Activated B cell treated with CpG ODN at 0.5 μM for 24 hours (primary cell): ENCODE results near the gene CDCA4. TPM values are rescaled to one million over a fixed set of nuclear protein-coding genes. Genes with fewer than 3 reads are reported as not detected.

Experiments used
- ATAC-seq: fragments of 200-7000 bp; cut with Tn5 transposase; one replicate; pipeline ENCODE4 v1.10.0; 2021; ENCODE audit warnings: low read depth, mild to moderate bottlenecking, moderate library complexity
- CTCF ChIA-PET: fragments of 350-600 bp; sonication (Branson Sonifier 250); formaldehyde crosslinking; loops from one replicate; lab custom pipeline; 2021; ENCODE audit warnings: antibody characterized with exemption; lab: Charles Lee
- POLR2A ChIA-PET: fragments of 350-600 bp; sonication (Branson Sonifier 250); formaldehyde crosslinking; loops from one replicate; lab custom pipeline; 2021; ENCODE audit warnings: antibody characterized with exemption; lab: Charles Lee
- DNase-seq: peaks from one replicate; pipeline ENCODE4 v3.0.0; 2022
- H3K27ac Mint-ChIP-seq: one replicate; pipeline ENCODE4 v1.8.0; 2020; ENCODE audit warnings: mixed read lengths
- H3K27me3 Mint-ChIP-seq: one replicate; pipeline ENCODE4 v1.8.0; 2021; ENCODE audit warnings: mixed read lengths
- H3K36me3 Mint-ChIP-seq: one replicate; pipeline ENCODE4 v1.8.0; 2021; ENCODE audit warnings: low read depth, mixed read lengths
- H3K4me1 Mint-ChIP-seq: one replicate; pipeline ENCODE4 v1.8.0; 2021; ENCODE audit warnings: mixed read lengths
- H3K4me3 Mint-ChIP-seq: one replicate; pipeline ENCODE4 v1.8.0; 2020; ENCODE audit warnings: mild to moderate bottlenecking, mixed read lengths
- H3K9me3 Mint-ChIP-seq: one replicate; pipeline ENCODE4 v1.8.0; 2020; ENCODE audit warnings: mixed read lengths
- intact Hi-C: fragments of 100-400 bp; cut with micrococcal nuclease; formaldehyde crosslinking; loops from one replicate; pipeline ENCODE4 v1.15.1; 2024
- total RNA-seq: library from RNA; stranded (reverse); gene quantifications from 2 replicates; pipeline ENCODE4 v1.2.3, GENCODE V29; 2022
- TF ChIP-seq, protein P1 (sequence below): fragments of 200-600 bp; IDR thresholded peaks from one replicate; pipeline ENCODE4 v1.8.0; 2022; ENCODE audit warnings: antibody characterized with exemption, mild to moderate bottlenecking

CDCA4 gene
- total RNA-seq, 1 donor from 2014 or later: 13.6 TPM

DNA sequence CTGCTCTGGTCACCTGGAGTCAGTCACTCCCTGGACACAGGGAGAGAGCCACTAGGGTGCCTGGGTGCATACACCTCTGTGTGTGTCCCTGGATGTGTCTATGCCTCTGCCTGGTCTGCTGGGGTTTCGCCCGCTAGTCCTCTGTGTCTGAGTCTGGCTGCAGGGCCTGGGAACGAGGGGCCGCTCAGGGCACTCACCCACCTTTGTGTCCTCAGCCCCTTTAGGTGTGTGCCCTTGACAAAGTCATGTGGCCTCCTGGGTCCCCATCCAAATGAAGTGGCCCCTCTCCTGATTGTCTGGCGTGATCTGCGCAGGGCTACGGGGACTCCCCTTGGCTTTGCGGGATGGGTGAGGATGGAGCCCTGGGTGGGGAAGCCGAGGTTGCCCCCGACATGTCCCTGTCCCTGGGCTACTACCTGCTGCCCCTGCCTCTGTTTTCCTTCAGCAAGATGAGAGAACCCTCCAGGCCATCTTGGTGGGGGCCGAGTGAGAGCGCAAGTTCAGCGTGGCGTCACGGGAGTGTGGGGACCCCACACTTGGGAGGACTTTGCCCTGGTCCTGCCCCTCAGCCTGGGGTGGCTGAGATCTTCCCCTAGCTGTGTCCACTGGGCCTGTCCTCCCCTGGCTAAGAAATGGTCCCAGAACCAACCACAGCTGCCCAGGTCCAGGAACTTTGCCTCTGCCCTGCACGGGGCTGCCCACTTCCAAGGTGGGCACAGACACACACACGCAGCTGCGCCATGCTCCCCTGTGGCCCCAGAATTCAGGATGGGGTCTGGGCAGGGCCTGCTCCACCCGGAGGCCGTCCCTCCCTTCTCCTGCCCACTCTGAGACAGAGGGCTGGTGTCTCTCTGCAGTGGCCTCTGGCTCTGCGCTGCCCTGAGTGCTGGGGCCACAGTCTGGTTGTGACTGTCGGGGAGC lies 40.0 kb downstream of the CDCA4 start:
- Mint-ChIP-seq H3K4me1 (peaks cover 15% of the 10 kb centered on the region), H3K9me3 (no peaks in the 10 kb centered on the region), H3K4me3 (no peak overlapping the region), H3K36me3 (no peaks in the 10 kb centered on the region), H3K27me3 (peaks cover 17% of the 10 kb centered on the region), H3K27ac (no peak overlapping the region)
- CTCF ChIA-PET: no interaction called here
- DNase-seq (no peak), ATAC-seq (no peak)
- intact Hi-C loops: no loop called here
- POLR2A ChIA-PET: interaction anchor here (0.5 kb wide), 1 partner anchor 84 kb away, joined by 6 read pairs; no protein-coding TSS in a partner anchor
- TF ChIP-seq, protein P1, sequence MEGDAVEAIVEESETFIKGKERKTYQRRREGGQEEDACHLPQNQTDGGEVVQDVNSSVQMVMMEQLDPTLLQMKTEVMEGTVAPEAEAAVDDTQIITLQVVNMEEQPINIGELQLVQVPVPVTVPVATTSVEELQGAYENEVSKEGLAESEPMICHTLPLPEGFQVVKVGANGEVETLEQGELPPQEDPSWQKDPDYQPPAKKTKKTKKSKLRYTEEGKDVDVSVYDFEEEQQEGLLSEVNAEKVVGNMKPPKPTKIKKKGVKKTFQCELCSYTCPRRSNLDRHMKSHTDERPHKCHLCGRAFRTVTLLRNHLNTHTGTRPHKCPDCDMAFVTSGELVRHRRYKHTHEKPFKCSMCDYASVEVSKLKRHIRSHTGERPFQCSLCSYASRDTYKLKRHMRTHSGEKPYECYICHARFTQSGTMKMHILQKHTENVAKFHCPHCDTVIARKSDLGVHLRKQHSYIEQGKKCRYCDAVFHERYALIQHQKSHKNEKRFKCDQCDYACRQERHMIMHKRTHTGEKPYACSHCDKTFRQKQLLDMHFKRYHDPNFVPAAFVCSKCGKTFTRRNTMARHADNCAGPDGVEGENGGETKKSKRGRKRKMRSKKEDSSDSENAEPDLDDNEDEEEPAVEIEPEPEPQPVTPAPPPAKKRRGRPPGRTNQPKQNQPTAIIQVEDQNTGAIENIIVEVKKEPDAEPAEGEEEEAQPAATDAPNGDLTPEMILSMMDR: no peak

DNA sequence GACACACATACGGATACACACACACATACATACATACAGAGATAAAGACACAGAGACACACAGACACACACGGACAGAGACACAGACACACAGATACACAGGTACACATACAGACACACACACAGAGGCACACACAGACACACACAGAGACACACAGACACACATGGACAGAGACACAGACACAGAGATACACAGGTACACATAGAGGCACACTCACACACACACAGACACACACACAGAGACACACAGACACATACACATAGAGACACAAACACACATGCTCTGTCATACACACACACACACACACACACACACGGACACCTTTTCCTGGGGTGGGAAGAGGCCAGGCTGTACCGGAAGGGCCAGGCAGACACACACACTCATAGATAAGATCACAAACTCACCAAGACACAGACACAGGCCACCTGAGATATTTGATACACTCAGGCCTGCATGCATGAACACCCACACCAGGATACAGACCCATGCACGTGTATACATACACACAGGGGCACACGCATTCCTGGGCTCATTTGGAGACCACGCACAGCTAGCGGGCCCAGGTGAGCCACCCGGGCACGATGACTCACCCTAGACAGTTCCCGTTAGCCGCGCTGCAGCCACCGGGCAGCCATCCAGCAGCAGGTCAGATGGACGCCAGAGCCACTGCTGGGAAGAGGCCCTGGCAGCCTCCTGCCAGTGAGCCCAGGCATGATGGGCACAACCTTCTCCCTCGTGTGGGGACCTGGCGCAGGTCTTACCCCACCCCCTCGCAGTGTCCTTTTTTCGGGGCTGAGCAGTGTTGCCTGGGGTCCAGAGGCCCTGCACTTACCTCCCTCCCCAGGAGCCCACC lies 40.9 kb downstream of the CDCA4 start:
- intact Hi-C loops: no loop called here
- POLR2A ChIA-PET: no interaction called here
- Mint-ChIP-seq H3K36me3 (no peaks in the 10 kb centered on the region), H3K4me1 (peaks cover 18% of the 10 kb centered on the region), H3K27me3 (peaks cover 17% of the 10 kb centered on the region), H3K9me3 (no peaks in the 10 kb centered on the region), H3K4me3 (no peak overlapping the region), H3K27ac (no peak overlapping the region)
- DNase-seq (no peak), ATAC-seq (no peak)
- CTCF ChIA-PET: no interaction called here
- TF ChIP-seq, protein P1: no peak

DNA sequence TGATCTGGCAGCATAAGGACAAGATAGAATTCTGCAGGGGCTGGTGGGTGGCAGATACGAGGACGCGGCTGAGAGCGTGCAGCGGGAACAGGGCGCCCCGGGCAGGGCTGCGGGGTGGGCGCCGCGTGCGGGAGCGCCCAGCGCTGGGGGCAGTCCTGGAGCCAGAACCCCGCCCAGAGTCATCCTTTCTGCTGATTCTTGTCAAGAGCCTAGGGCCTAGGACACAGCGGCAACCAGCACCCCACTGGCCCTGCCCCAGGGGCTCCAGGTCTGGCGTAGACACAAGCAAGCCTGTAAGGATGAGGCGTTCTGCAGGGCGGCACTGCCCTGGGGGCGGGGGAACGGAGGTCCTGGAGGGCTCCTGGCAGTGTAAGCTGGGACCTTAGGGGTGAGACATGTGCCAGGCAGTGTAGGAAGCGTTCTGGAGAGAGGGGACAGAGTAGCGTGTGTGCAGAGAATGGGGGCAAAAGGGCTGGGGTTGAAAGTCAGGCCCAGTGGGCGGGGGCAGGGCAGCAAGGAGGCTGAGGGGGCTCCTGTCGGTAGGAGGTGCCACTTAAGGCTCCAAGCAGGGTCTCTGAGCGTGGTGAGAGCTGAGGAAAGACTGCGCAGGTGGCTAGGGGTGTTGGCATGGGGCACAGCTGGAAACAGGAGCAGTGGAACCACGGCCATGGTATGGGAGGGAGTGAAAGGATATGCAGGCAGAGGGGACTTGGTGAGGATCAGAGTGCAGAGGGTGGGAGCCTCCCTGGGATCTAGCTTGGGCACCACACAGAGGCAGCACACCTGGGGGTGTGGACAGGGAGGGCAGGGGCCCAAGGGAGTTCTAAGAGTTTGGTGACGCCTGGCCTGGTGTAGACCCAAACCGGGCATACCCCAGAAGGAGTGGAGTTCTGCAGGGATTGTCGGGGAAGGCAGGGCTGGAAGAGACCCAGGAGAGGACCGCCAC lies 41.9 kb downstream of the CDCA4 start:
- POLR2A ChIA-PET: no interaction called here
- no peak overlapping the region for H3K27ac Mint-ChIP-seq
- no peaks in the 10 kb centered on the region for H3K9me3 Mint-ChIP-seq
- intact Hi-C loops: no loop called here
- peaks cover 14% of the 10 kb centered on the region for H3K4me1 Mint-ChIP-seq
- TF ChIP-seq, protein P1: no peak
- CTCF ChIA-PET: no interaction called here
- H3K27me3 Mint-ChIP-seq: peaks cover 21% of the 10 kb centered on the region
- DNase-seq: no peak
- no peak for ATAC-seq
- H3K36me3 Mint-ChIP-seq: no peaks in the 10 kb centered on the region
- H3K4me3 Mint-ChIP-seq: peak overlapping the region; percentile 1

DNA sequence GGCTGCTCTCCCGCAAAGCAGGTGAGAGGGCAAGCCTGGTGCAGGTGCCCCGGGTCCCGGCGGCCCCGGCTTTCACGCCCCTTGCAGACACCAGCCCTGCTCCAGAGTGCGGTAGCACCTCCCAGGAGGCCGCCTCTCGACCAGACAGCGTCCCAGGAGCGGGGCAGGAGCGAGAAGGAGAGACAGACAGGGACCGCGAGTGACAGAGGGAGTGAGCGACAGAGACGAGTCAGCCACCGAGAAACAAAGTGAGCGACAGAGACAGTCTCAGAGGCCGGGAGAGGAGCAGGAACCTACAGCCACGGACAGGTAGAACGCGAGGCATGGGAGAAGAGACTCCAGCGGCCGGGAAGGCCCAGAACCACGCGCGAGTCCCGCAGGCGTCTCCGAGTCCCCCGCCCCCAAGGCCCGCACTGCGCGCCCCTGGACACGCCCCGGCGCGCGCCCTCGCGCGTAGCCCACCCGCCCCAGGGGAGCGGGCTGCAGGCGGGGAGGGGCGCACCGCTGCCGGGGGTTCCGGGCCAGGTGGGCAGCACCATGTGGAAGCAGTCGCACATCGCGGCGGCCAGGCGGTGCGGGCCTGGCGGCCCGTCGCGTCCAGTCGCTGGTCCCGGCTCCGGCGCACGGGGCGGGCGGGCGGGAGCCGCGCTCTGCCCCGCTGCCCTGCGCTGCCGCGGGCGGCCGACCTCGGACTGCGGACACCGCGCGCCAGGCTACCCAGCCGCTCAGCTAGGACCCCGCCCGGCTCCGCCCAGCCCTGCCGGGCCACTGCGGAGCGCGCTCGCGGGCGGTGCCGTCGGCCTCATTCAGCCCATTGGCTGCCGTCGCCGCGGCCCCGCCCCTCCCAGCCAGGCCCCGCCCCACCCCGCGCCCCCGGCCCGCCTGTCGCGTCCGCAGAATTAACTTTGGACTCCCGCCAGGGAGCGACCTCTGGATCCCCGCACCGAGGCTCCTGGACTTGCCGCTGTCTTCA lies 42.9 kb downstream of the CDCA4 start, which contains the start of gene AHNAK2:
AHNAK2 (minus strand) TSS at position 694 of the 973 bp plus-strand sequence; CDS start at position 557, 137 bp downstream.
- Mint-ChIP-seq H3K4me1 (peaks cover 14% of the 10 kb centered on the region), H3K27ac (no peak within 1 kb of the TSS), H3K4me3 (peak within 1 kb of the TSS; percentile 77), H3K9me3 (no peaks in the 10 kb centered on the region), H3K27me3 (peaks cover 21% of the 10 kb centered on the region), H3K36me3 (no peaks in the 10 kb centered on the region)
- intact Hi-C loops: loop anchor here (2.0 kb wide), 1 partner anchor 375 kb away; no protein-coding TSS in a partner anchor
- ChIA-PET CTCF (no interaction called here), POLR2A (no interaction called here)
- peak; percentile 73 for ATAC-seq
- TF ChIP-seq, protein P1: no peak
- no peak for DNase-seq
